Ectodermal cell (in vitro differentiated cells): ENCODE measurements around the gene LCE2D. TPM values are rescaled to one million over a fixed set of nuclear protein-coding genes. Genes with fewer than 3 reads are reported as not detected.

Source experiments
- H3K27ac ChIP-seq: 2 replicates; pipeline ENCODE4 v1.7.0; 2013; ENCODE audit warnings: mild to moderate bottlenecking, low read depth, low read length; ENCODE audit not compliant: insufficient read depth, poor library complexity, severe bottlenecking
- H3K27me3 ChIP-seq: 2 replicates; pipeline ENCODE4 v1.7.0; 2013; ENCODE audit warnings: mild to moderate bottlenecking, low read length; ENCODE audit not compliant: insufficient read depth, control insufficient read depth, poor library complexity, severe bottlenecking
- H3K36me3 ChIP-seq: one replicate; pipeline ENCODE4 v1.7.0; 2013; ENCODE audit warnings: low read length; ENCODE audit not compliant: control insufficient read depth, insufficient read depth
- H3K4me1 ChIP-seq: one replicate; pipeline ENCODE4 v1.7.0; 2013; ENCODE audit warnings: low read length; ENCODE audit not compliant: control insufficient read depth, insufficient read depth
- H3K4me3 ChIP-seq: 2 replicates; pipeline ENCODE4 v1.7.0; 2013; ENCODE audit warnings: low read depth, low read length, control low read depth; ENCODE audit not compliant: insufficient read depth
- H3K9me3 ChIP-seq: 2 replicates; pipeline ENCODE4 v1.7.0; 2013; ENCODE audit warnings: mild to moderate bottlenecking, low read length, moderate library complexity; ENCODE audit not compliant: control insufficient read depth
- WGBS, 2 experiments: methylation state at CpG; one replicate each; pipeline ENCODE4 v1.1.7; 2013; ENCODE audit warnings: missing lambda C conversion rate in 2 of 2; 5-methylcytosine and 5-hydroxymethylcytosine counted together
- polyA plus RNA-seq, 4 experiments: library from polyadenylated mRNA; stranded (reverse); fragments of 50-300 nt; gene quantifications; one replicate each; pipeline ENCODE4 v1.2.3, GENCODE V29; 2013

Gene LCE2D
- not detected for polyA plus RNA-seq (2013, experiment 1 of 4)
- polyA plus RNA-seq (2013, experiment 2 of 4), result not detected
- polyA plus RNA-seq (2013, experiment 3 of 4), result not detected
- polyA plus RNA-seq (2013, experiment 4 of 4), result not detected

DNA sequence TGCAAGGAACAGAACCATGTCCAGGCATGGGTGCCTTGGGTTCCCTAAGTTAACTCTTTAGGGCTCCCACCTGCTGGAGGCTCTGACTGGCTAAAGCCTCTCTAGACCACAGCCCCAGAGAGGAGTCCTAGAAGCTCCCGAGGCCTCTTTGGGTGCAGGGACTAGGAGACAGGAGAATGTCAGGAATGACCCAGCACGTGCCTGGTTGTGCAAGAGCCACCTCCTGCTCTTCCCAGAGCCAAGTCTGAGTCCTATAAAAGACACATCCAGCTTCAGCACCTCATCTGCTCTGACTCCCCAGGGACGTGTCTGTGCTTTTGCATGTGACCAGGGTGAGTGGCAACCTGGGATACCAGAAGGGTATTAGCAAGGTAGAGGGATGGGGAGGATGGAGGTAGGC lies at the start of gene LCE2D:
TSS of gene LCE2D (plus strand) at position 283 of the 400 bp plus-strand sequence. CDS start 726 bp downstream, outside the sequence.
- H3K4me1 ChIP-seq, result no peaks in the 10 kb centered on the region
- H3K9me3 ChIP-seq, result peaks cover 27% of the 10 kb centered on the region
- no peak within 1 kb of the TSS for H3K27ac ChIP-seq
- H3K27me3 ChIP-seq, result no peaks in the 10 kb centered on the region
- no peak within 1 kb of the TSS for H3K4me3 ChIP-seq
- H3K36me3 ChIP-seq, result no peaks in the 10 kb centered on the region
- WGBS, 2 experiments, result 53 to 57% methylated on average over 3 of the region's 3 CpGs

DNA sequence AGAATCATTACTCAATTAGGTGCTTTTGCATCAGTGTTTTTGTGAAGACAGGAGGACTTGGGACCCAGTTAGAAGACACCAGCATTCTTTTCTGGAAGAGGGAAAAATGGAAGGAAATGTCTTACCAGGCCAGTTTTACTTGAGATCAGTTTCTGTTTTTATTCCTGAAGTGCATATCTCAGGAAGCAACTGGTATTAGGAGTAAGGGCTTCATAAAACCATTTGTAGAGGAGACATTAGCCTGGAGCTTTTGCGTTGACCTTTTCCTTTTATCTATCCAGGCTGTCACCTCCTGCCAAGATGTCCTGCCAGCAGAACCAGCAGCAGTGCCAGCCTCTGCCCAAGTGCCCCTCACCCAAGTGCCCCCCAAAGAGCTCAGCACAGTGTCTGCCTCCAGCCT lies 49.7 kb upstream of the LCE2D start, which contains the start of gene LCE3B:
TSS of gene LCE3B (plus strand) at position 301 of the 400 bp plus-strand sequence. CDS start at position 301, 0 bp downstream.
- no CpG with 5 or more reads among the region's 1 CpG for WGBS, 2 experiments
- no peaks in the 10 kb centered on the region for H3K27me3 ChIP-seq
- no peak within 1 kb of the TSS for H3K27ac ChIP-seq
- H3K4me3 ChIP-seq, result no peak within 1 kb of the TSS
- H3K9me3 ChIP-seq, result no peaks in the 10 kb centered on the region
- no peaks in the 10 kb centered on the region for H3K36me3 ChIP-seq
- H3K4me1 ChIP-seq, result no peaks in the 10 kb centered on the region

DNA sequence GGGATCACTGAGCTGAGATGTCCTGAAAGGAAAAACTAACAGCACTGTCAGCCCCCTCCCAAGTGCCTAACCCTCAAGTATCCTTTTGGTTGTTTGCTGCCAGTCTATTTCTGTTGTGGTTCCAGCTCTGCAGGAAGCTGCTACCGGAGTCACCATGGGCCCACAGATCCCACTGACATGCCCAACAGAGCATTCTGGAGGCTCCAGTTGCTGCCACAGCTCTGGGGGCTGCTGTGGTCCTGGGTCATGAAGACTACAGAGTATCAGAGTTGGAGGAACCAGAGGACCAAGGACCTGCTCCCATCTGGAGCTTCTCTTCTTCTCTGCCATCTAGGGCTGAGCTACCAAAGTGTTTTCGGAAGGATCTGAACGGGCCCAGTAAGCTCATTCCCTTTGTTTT lies 41.2 kb upstream of the LCE2D start:
- Histone ChIP-seq H3K9me3 (peaks cover 15% of the 10 kb centered on the region), H3K4me3 (no peak overlapping the region)
- WGBS, 2 experiments, result 57% methylated on average over 3 of the region's 3 CpGs

GRCh38 chr1:152622803-152623202 lies 40.4 kb upstream of the LCE2D start, which contains the start of gene LCE3A:
TSS of gene LCE3A (minus strand) at chr1:152623103. CDS start at chr1:152623103, 0 bp downstream.
- H3K9me3 ChIP-seq, result peaks cover 15% of the 10 kb centered on the region
- no peak within 1 kb of the TSS for H3K4me3 ChIP-seq
- H3K27me3 ChIP-seq, result no peaks in the 10 kb centered on the region
- no peak within 1 kb of the TSS for H3K27ac ChIP-seq
- H3K4me1 ChIP-seq, result no peaks in the 10 kb centered on the region
- no peaks in the 10 kb centered on the region for H3K36me3 ChIP-seq
- WGBS, 2 experiments, result 78 to 82% methylated on average over 10 of the region's 10 CpGs

More for the DNA sequence above, 41.2 kb upstream of the LCE2D start:
- H3K4me1 ChIP-seq, result no peaks in the 10 kb centered on the region
- no peaks in the 10 kb centered on the region for H3K36me3 ChIP-seq
- H3K27ac ChIP-seq, result no peak overlapping the region
- H3K27me3 ChIP-seq, result no peaks in the 10 kb centered on the region

DNA sequence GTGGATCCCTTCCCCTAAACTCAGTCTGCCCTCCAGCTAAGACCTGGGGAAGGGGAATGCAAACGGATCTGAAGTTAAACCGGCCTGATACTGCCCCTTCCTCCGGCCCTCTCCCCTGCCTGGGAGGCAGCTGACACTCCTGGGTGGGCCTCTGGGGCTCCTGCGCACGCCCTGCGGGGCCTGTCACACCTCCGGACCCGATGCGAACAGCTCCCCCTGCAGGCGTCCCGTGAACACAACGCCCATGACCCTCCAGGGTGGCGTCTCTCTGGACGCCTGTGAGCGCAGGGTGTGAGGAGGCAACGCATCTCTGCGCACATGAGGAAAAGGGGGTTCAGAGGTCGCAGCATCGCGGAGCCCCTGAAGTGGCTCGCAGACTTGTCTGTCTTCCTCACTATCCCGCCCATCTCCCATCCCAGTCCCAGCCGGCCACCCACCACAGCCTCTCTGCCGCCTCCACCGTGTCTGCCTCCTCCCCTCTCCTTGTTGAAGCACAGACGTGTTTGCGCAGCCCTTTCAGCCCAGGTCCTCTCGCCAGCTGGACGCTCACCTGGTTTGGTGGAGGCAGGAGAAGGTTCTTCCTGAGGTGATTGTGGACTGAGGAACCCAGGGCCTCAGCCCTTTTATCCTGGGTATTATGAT lies 39.9 kb upstream of the LCE2D start:
- 81 to 83% methylated on average over 29 of the region's 29 CpGs for WGBS, 2 experiments
- H3K36me3 ChIP-seq, result no peaks in the 10 kb centered on the region
- H3K27ac ChIP-seq, result no peak overlapping the region
- H3K9me3 ChIP-seq, result peaks cover 15% of the 10 kb centered on the region
- H3K4me1 ChIP-seq, result no peaks in the 10 kb centered on the region
- no peaks in the 10 kb centered on the region for H3K27me3 ChIP-seq
- no peak overlapping the region for H3K4me3 ChIP-seq

DNA sequence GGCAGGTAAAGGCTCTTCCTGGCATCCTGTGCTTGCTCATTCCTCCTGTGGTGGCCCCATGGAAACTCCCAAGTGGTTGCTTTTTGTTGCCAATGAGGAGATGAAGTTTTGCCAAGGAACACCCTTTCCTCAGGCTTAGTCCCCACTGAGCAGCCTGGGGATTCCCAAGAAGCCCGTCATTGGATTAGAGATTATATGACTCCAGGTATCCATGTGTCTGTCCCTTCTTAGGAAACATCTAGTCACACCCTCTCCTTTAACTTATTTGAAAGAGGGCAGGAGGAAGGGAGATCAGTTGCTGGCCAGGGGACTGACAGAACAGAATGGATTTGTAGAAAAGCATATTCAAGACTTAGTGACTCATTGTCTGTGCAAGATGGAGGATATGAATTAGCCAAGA lies 36.4 kb upstream of the LCE2D start:
- no peaks in the 10 kb centered on the region for H3K36me3 ChIP-seq
- WGBS, 2 experiments, result 60 to 65% methylated on average over 1 of the region's 1 CpG
- no peaks in the 10 kb centered on the region for H3K4me1 ChIP-seq
- H3K4me3 ChIP-seq, result no peak overlapping the region
- peaks cover 9% of the 10 kb centered on the region for H3K9me3 ChIP-seq
- no peak overlapping the region for H3K27ac ChIP-seq
- no peaks in the 10 kb centered on the region for H3K27me3 ChIP-seq

- H3K4me3 ChIP-seq, result no peak overlapping the region
- H3K9me3 ChIP-seq, result peaks cover 2% of the 10 kb centered on the region
- H3K27me3 ChIP-seq, result no peaks in the 10 kb centered on the region
- 78 to 88% methylated on average over 3 of the region's 3 CpGs for WGBS, 2 experiments
- no peak overlapping the region for H3K27ac ChIP-seq
- no peaks in the 10 kb centered on the region for H3K36me3 ChIP-seq
- no peaks in the 10 kb centered on the region for H3K4me1 ChIP-seq
These were observed 32.6 kb upstream of the LCE2D start for GRCh38 chr1:152630596-152630995.

DNA sequence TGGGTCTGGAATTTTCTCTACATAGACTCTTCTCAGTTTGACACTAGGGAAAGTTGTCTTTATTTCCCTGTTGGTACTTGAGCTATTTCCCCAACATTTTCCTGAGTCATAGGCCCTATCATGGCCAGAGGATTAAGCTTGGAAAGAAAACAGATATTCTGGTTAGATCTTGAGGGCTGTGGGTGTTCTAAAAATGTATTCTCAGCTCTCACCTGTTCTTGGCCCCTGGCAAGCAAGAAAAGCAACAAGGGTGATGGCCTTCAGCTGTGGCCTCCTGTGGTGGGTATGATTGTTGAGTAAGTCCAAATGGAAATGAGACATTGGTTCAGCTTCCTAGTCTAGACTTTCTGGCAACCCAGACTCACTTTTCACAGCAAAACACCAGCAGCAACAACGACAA lies 22.8 kb upstream of the LCE2D start:
- Histone ChIP-seq H3K4me1 (no peaks in the 10 kb centered on the region), H3K27ac (no peak overlapping the region), H3K27me3 (no peaks in the 10 kb centered on the region), H3K9me3 (peaks cover 19% of the 10 kb centered on the region), H3K4me3 (no peak overlapping the region), H3K36me3 (no peaks in the 10 kb centered on the region)
- 40 to 51% methylated on average over 1 of the region's 1 CpG for whole genome bisulfite sequencing, 2 experiments

GRCh38 chr1:152643945-152644344 lies 19.2 kb upstream of the LCE2D start:
- H3K27me3 ChIP-seq, result no peaks in the 10 kb centered on the region
- no peaks in the 10 kb centered on the region for H3K36me3 ChIP-seq
- WGBS, 2 experiments, result 56 to 63% methylated on average over 3 of the region's 3 CpGs
- H3K27ac ChIP-seq, result no peak overlapping the region
- peaks cover 12% of the 10 kb centered on the region for H3K9me3 ChIP-seq
- no peaks in the 10 kb centered on the region for H3K4me1 ChIP-seq
- H3K4me3 ChIP-seq, result no peak overlapping the region

- Histone ChIP-seq H3K27ac (no peak overlapping the region), H3K27me3 (no peaks in the 10 kb centered on the region), H3K9me3 (peaks cover 13% of the 10 kb centered on the region), H3K4me1 (no peaks in the 10 kb centered on the region), H3K36me3 (no peaks in the 10 kb centered on the region), H3K4me3 (no peak overlapping the region)
- 69 to 76% methylated on average over 3 of the region's 3 CpGs for WGBS, 2 experiments
These were observed 18.0 kb upstream of the LCE2D start for GRCh38 chr1:152645146-152645545.
